Right atrium auricular region (tissue), 2 donors: ENCODE data around the gene MIEN1. TPM values are rescaled to one million over a fixed set of nuclear protein-coding genes. Genes with fewer than 3 reads are reported as not detected.
"Not testable (repeated sequence)": the region's sequence is repeated elsewhere in the genome, so short reads cannot be mapped to it uniquely, and the experiment has no call there.

Experiments used
- DNase-seq: peaks from one replicate; pipeline ENCODE4 v3.0.0-alpha.2; 2019; ENCODE audit warnings: low spot score
- H3K27ac ChIP-seq, 2 donors: fragments of 200-600 bp; sonication (generic); 1 replicate in 1 of 2; 2 replicates in 1 of 2; pipeline ENCODE4 v1.5.1; 2016 to 2019
- H3K27me3 ChIP-seq, 2 donors: fragments of 200-600 bp; sonication (generic); one replicate each; pipeline versions ENCODE4 v1.5.1 to v1.6.0; 2017 to 2019
- H3K36me3 ChIP-seq: fragments of 200-600 bp; sonication (generic); one replicate; pipeline ENCODE4 v1.5.1; 2016
- H3K4me1 ChIP-seq, 2 donors: fragments of 200-600 bp; sonication (generic); one replicate each; pipeline versions ENCODE4 v1.5.1 to v1.6.0; 2017 to 2019
- H3K4me3 ChIP-seq, 2 donors: fragments of 200-600 bp; sonication (generic); 1 replicate in 1 of 2; 2 replicates in 1 of 2; pipeline ENCODE4 v1.5.1; 2017 to 2019; ENCODE audit warnings: mild to moderate bottlenecking in 1 of 2, moderate library complexity in 1 of 2
- H3K9me3 ChIP-seq, 2 donors: fragments of 200-600 bp; sonication (generic); one replicate each; pipeline ENCODE4 v1.5.1; 2019
- CTCF ChIP-seq, 2 donors: fragments of 200-600 bp; sonication (generic); IDR thresholded peaks; one replicate each; pipeline ENCODE4 v1.5.1; 2019; ENCODE audit warnings: antibody characterized with exemption in 2 of 2
- total RNA-seq, 2 donors: library from RNA; depleted of rRNA; stranded (reverse); fragments of >200 nt; gene quantifications; one replicate each; pipeline ENCODE4 v1.1.0, GENCODE V29; 2016

The MIEN1 gene
- total RNA-seq, 2 donors from 2014 or later, result 77.5 to 77.8 TPM

- Histone ChIP-seq H3K36me3 (no peaks in the 10 kb centered on the region), H3K27me3 (no peaks in the 10 kb centered on the region), H3K4me1 (peaks cover 0 to 56% of the 10 kb centered on the region in 2 donors), H3K4me3 (peak overlapping the region; percentile 93 to 99), H3K27ac (peak overlapping the region; percentile 90 to 92), H3K9me3 (no peaks in the 10 kb centered on the region)
- no peak for TF ChIP-seq CTCF (IDR thresholded peaks at IDR 0.05)
- no peak for DNase-seq
Observed at GRCh38 chr17:39700148-39700987, 30.0 kb downstream of the MIEN1 start.

- Histone ChIP-seq H3K36me3 (no peaks in the 10 kb centered on the region), H3K4me1 (peaks cover 0 to 50% of the 10 kb centered on the region in 2 donors), H3K27ac (peak within 1 kb of the TSS; percentile 90 to 92), H3K4me3 (peak within 1 kb of the TSS; percentile 93 to 99), H3K9me3 (no peaks in the 10 kb centered on the region), H3K27me3 (no peaks in the 10 kb centered on the region)
- peak; percentile 85 for DNase-seq
- TF ChIP-seq CTCF (IDR thresholded peaks at IDR 0.05), result no peak
Observed at GRCh38 chr17:39699818-39700147, 30.5 kb downstream of the MIEN1 start, which contains the start of gene ERBB2. ERBB2 (plus strand) TSS chr17:39700064; CDS start chr17:39700239, 175 bp downstream.

- Histone ChIP-seq H3K4me1 (peaks cover 0 to 46% of the 10 kb centered on the region in 2 donors), H3K4me3 (peak overlapping the region; percentile 93 to 99), H3K27ac (peak overlapping the region; percentile 90 to 92)
- H3K27me3 ChIP-seq, H3K9me3 ChIP-seq, H3K36me3 ChIP-seq, DNase-seq: not testable (repeated sequence)
Observed at GRCh38 chr17:39699157-39699817, 31.0 kb downstream of the MIEN1 start.

GRCh38 chr17:39697961-39698360 is 32.4 kb downstream of the MIEN1 start:
- Histone ChIP-seq H3K4me1 (peaks cover 0 to 32% of the 10 kb centered on the region in 2 donors), H3K9me3 (no peaks in the 10 kb centered on the region), H3K36me3 (no peaks in the 10 kb centered on the region), H3K4me3 (no peak overlapping the region), H3K27ac (no peak overlapping the region), H3K27me3 (no peaks in the 10 kb centered on the region)
- DNase-seq, result no peak
- no peak for TF ChIP-seq CTCF (IDR thresholded peaks at IDR 0.05)

- no peak for TF ChIP-seq CTCF (IDR thresholded peaks at IDR 0.05)
- Histone ChIP-seq H3K27ac (no peak overlapping the region), H3K4me3 (no peak overlapping the region), H3K27me3 (no peaks in the 10 kb centered on the region), H3K36me3 (no peaks in the 10 kb centered on the region), H3K4me1 (peaks cover 0 to 20% of the 10 kb centered on the region in 2 donors), H3K9me3 (no peaks in the 10 kb centered on the region)
- no peak for DNase-seq
Observed at GRCh38 chr17:39696731-39697130, 33.6 kb downstream of the MIEN1 start.

GRCh38 chr17:39695089-39695474 is 35.2 kb downstream of the MIEN1 start:
- TF ChIP-seq CTCF (IDR thresholded peaks at IDR 0.05), result no peak

More at GRCh38 chr17:39695089-39695474, 35.2 kb downstream of the MIEN1 start:
- no peaks in the 10 kb centered on the region for H3K27me3 ChIP-seq
- no peak for DNase-seq
- peaks cover 0 to 8% of the 10 kb centered on the region in 2 donors for H3K4me1 ChIP-seq
- no peaks in the 10 kb centered on the region for H3K9me3 ChIP-seq
- H3K27ac ChIP-seq, result no peak overlapping the region
- H3K4me3 ChIP-seq, result no peak overlapping the region
- H3K36me3 ChIP-seq, result no peaks in the 10 kb centered on the region
